ENCODE data around the gene ACSM2A.
"Not testable (repeated sequence)": the region's sequence is repeated elsewhere in the genome, so short reads cannot be mapped to it uniquely, and the experiment has no call there.

The ACSM2A gene

GRCh38 chr16:20519231-20519630 is 67.9 kb downstream of the ACSM2A start:
- TF ChIP-seq CTCF (IDR thresholded peaks at IDR 0.05; ENCODE audit: low read depth, low read length, missing control alignments), result no peak
- no peak overlapping the region for H3K4me3 ChIP-seq (ENCODE audit: low read depth, low read length)
- DNase-seq (ENCODE audit: low read depth), result no peak
- in situ Hi-C loops (cut with HindIII; ENCODE audit: low sequenced_read_pairs), result no loop called here

DNA sequence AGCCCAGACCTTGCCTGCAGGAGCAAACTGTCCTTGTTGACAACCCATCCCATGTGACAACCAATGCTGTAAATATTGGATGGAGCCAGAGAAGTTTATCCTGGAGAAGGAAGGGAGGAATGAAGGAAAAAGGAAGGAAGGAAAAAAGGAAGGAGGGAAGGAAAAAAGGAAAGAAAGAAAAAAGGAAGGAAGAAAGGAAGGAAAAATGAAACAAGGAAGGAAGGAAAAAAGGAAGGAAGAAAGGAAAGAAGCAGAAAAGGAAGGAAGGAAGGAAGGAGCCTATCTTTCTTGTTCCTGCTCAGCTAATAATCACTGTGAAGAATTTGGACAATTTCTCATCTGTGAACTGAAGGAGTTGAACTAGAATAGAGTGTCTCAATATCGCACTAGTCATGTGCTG is 68.8 kb downstream of the ACSM2A start:
- in situ Hi-C loops (cut with HindIII; ENCODE audit: low sequenced_read_pairs), result no loop called here
- TF ChIP-seq CTCF (IDR thresholded peaks at IDR 0.05; ENCODE audit: low read depth, low read length, missing control alignments), result no peak
- no peak overlapping the region for H3K4me3 ChIP-seq (ENCODE audit: low read depth, low read length)
- DNase-seq (ENCODE audit: low read depth), result no peak

GRCh38 chr16:20531795-20532194 is 80.5 kb downstream of the ACSM2A start:
- in situ Hi-C loops (cut with HindIII; ENCODE audit: low sequenced_read_pairs); H3K4me3 ChIP-seq (ENCODE audit: low read depth, low read length); DNase-seq (ENCODE audit: low read depth): not testable (repeated sequence)

- in situ Hi-C loops (cut with HindIII; ENCODE audit: low sequenced_read_pairs); H3K4me3 ChIP-seq (ENCODE audit: low read depth, low read length); DNase-seq (ENCODE audit: low read depth): not testable (repeated sequence)
These were observed 81.0 kb downstream of the ACSM2A start for GRCh38 chr16:20532284-20532792.

DNA sequence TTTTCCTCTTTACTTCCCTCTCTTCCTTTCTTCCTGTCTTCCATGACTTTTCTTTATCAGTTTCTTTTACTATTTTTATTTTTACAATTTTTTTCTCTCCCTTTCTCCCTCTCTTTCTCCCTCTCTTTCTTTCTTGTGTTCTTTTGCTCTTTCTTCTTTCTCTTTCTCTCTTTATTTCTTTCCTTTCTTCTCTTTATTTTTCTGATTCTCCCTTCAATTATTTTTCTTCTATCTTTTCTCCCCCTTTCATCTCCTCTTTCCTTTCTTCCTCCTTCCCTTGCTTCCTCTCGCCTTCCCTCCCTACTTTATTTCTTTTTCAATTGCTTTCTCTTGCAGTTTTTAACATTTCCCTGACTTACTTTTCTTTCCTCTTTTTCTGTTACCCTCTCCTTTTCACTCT is 85.3 kb downstream of the ACSM2A start:
- in situ Hi-C loops (cut with HindIII; ENCODE audit: low sequenced_read_pairs); DNase-seq (ENCODE audit: low read depth); H3K4me3 ChIP-seq (ENCODE audit: low read depth, low read length): not testable (repeated sequence)
